Stimulated activated naive CD8-positive, alpha-beta T cell treated with anti-CD3 and anti-CD28 coated beads, Interleukin-15, Interleukin-2, amounts not matched to agents 100 ng/mL and 50 ng/mL, for 24 hours (primary cell): Measurements from ENCODE around the gene ZNF609.
"Not testable (repeated sequence)": the region's sequence is repeated elsewhere in the genome, so short reads cannot be mapped to it uniquely, and the experiment has no call there.

Experiments
- H3K27ac Mint-ChIP-seq: one replicate; pipeline ENCODE4 v1.8.0; 2021; ENCODE audit warnings: mild to moderate bottlenecking, mixed read lengths
- H3K27me3 Mint-ChIP-seq: one replicate; pipeline ENCODE4 v1.8.0; 2021; ENCODE audit warnings: mixed read lengths
- H3K36me3 Mint-ChIP-seq: one replicate; pipeline ENCODE4 v1.8.0; 2021; ENCODE audit warnings: low read depth, mixed read lengths
- H3K4me1 Mint-ChIP-seq: one replicate; pipeline ENCODE4 v1.8.0; 2021; ENCODE audit warnings: low read depth, mixed read lengths
- H3K4me3 Mint-ChIP-seq: one replicate; pipeline ENCODE4 v1.8.0; 2021; ENCODE audit warnings: mild to moderate bottlenecking, mixed read lengths
- H3K9me3 Mint-ChIP-seq: one replicate; pipeline ENCODE4 v1.8.0; 2021; ENCODE audit warnings: mixed read lengths

ZNF609 gene

GRCh38 chr15:64474846-64475245, 14.5 kb downstream of the ZNF609 start:
- Mint-ChIP-seq H3K4me3 (no peak overlapping the region), H3K36me3 (peaks cover 32% of the 10 kb centered on the region), H3K27ac (no peak overlapping the region), H3K9me3 (no peaks in the 10 kb centered on the region), H3K27me3 (no peaks in the 10 kb centered on the region), H3K4me1 (peaks cover 27% of the 10 kb centered on the region)

- no peaks in the 10 kb centered on the region for H3K27me3 Mint-ChIP-seq
- peak overlapping the region; percentile 4 for H3K27ac Mint-ChIP-seq
- H3K9me3 Mint-ChIP-seq = no peaks in the 10 kb centered on the region
- peaks cover 30% of the 10 kb centered on the region for H3K4me1 Mint-ChIP-seq
- peaks cover 30% of the 10 kb centered on the region for H3K36me3 Mint-ChIP-seq
- no peak overlapping the region for H3K4me3 Mint-ChIP-seq
Measured at GRCh38 chr15:64476550-64476949, 16.2 kb downstream of the ZNF609 start.

GRCh38 chr15:64478863-64479262, 18.5 kb downstream of the ZNF609 start:
- Mint-ChIP-seq H3K36me3 (peaks cover 25% of the 10 kb centered on the region), H3K4me1 (peaks cover 33% of the 10 kb centered on the region), H3K27ac (no peak overlapping the region)

GRCh38 chr15:64480891-64481290, 20.5 kb downstream of the ZNF609 start:
- Mint-ChIP-seq H3K4me1 (peaks cover 33% of the 10 kb centered on the region), H3K36me3 (peaks cover 30% of the 10 kb centered on the region), H3K27me3 (no peaks in the 10 kb centered on the region), H3K27ac (no peak overlapping the region), H3K9me3 (no peaks in the 10 kb centered on the region), H3K4me3 (no peak overlapping the region)

More at GRCh38 chr15:64478863-64479262, 18.5 kb downstream of the ZNF609 start:
- H3K27me3 Mint-ChIP-seq = no peaks in the 10 kb centered on the region
- H3K4me3 Mint-ChIP-seq = no peak overlapping the region
- H3K9me3 Mint-ChIP-seq = no peaks in the 10 kb centered on the region

GRCh38 chr15:64483749-64484148, 23.4 kb downstream of the ZNF609 start:
- peaks cover 41% of the 10 kb centered on the region for H3K36me3 Mint-ChIP-seq
- no peak overlapping the region for H3K4me3 Mint-ChIP-seq
- no peaks in the 10 kb centered on the region for H3K27me3 Mint-ChIP-seq
- H3K27ac Mint-ChIP-seq = no peak overlapping the region
- H3K4me1 Mint-ChIP-seq = peaks cover 24% of the 10 kb centered on the region
- no peaks in the 10 kb centered on the region for H3K9me3 Mint-ChIP-seq

- no peak overlapping the region for H3K27ac Mint-ChIP-seq
- no peak overlapping the region for H3K4me3 Mint-ChIP-seq
- no peaks in the 10 kb centered on the region for H3K27me3 Mint-ChIP-seq
- H3K9me3 Mint-ChIP-seq = no peaks in the 10 kb centered on the region
- H3K36me3 Mint-ChIP-seq = peaks cover 39% of the 10 kb centered on the region
- peaks cover 30% of the 10 kb centered on the region for H3K4me1 Mint-ChIP-seq
Measured at GRCh38 chr15:64485796-64486195, 25.4 kb downstream of the ZNF609 start.

GRCh38 chr15:64490598-64491259, 30.4 kb downstream of the ZNF609 start:
- no peaks in the 10 kb centered on the region for H3K9me3 Mint-ChIP-seq
- H3K36me3 Mint-ChIP-seq = peaks cover 33% of the 10 kb centered on the region
- no peak overlapping the region for H3K4me3 Mint-ChIP-seq
- peak overlapping the region; percentile 45 for H3K27ac Mint-ChIP-seq
- H3K27me3 Mint-ChIP-seq = no peaks in the 10 kb centered on the region
- peaks cover 43% of the 10 kb centered on the region for H3K4me1 Mint-ChIP-seq

- peaks cover 32% of the 10 kb centered on the region for H3K36me3 Mint-ChIP-seq
- H3K4me3 Mint-ChIP-seq = no peak overlapping the region
- H3K27ac Mint-ChIP-seq = no peak overlapping the region
- no peaks in the 10 kb centered on the region for H3K27me3 Mint-ChIP-seq
- no peaks in the 10 kb centered on the region for H3K9me3 Mint-ChIP-seq
- peaks cover 48% of the 10 kb centered on the region for H3K4me1 Mint-ChIP-seq
Measured at GRCh38 chr15:64493641-64494040, 33.3 kb downstream of the ZNF609 start.

- Mint-ChIP-seq H3K4me1 (peaks cover 56% of the 10 kb centered on the region), H3K36me3 (peaks cover 47% of the 10 kb centered on the region), H3K27ac (peak overlapping the region; percentile 2)
- not testable (repeated sequence) for H3K27me3 Mint-ChIP-seq, H3K4me3 Mint-ChIP-seq, H3K9me3 Mint-ChIP-seq
Measured at GRCh38 chr15:64495968-64496367, 35.6 kb downstream of the ZNF609 start.

GRCh38 chr15:64500695-64501395, 40.5 kb downstream of the ZNF609 start:
- Mint-ChIP-seq H3K27me3 (no peaks in the 10 kb centered on the region), H3K4me1 (peaks cover 79% of the 10 kb centered on the region), H3K36me3 (peaks cover 68% of the 10 kb centered on the region), H3K9me3 (no peaks in the 10 kb centered on the region), H3K4me3 (no peak overlapping the region), H3K27ac (no peak overlapping the region)

- H3K4me3 Mint-ChIP-seq = no peak overlapping the region
- peaks cover 74% of the 10 kb centered on the region for H3K4me1 Mint-ChIP-seq
- H3K9me3 Mint-ChIP-seq = no peaks in the 10 kb centered on the region
- no peak overlapping the region for H3K27ac Mint-ChIP-seq
- H3K36me3 Mint-ChIP-seq = peaks cover 63% of the 10 kb centered on the region
- no peaks in the 10 kb centered on the region for H3K27me3 Mint-ChIP-seq
Measured at GRCh38 chr15:64501396-64501715, 41.0 kb downstream of the ZNF609 start.

- H3K4me3 Mint-ChIP-seq = no peak overlapping the region
- no peaks in the 10 kb centered on the region for H3K9me3 Mint-ChIP-seq
- H3K27me3 Mint-ChIP-seq = no peaks in the 10 kb centered on the region
- peak overlapping the region; percentile 87 for H3K27ac Mint-ChIP-seq
- peaks cover 75% of the 10 kb centered on the region for H3K4me1 Mint-ChIP-seq
- H3K36me3 Mint-ChIP-seq = peaks cover 58% of the 10 kb centered on the region
Measured at GRCh38 chr15:64502151-64502550, 41.8 kb downstream of the ZNF609 start.

GRCh38 chr15:64502551-64502950, 42.2 kb downstream of the ZNF609 start:
- Mint-ChIP-seq H3K27ac (peak overlapping the region; percentile 87), H3K4me1 (peaks cover 76% of the 10 kb centered on the region), H3K4me3 (no peak overlapping the region), H3K36me3 (peaks cover 58% of the 10 kb centered on the region), H3K27me3 (no peaks in the 10 kb centered on the region), H3K9me3 (no peaks in the 10 kb centered on the region)

GRCh38 chr15:64503197-64503596, 42.8 kb downstream of the ZNF609 start:
- peak overlapping the region; percentile 24 for H3K4me3 Mint-ChIP-seq
- H3K27ac Mint-ChIP-seq = peak overlapping the region; percentile 87
- H3K27me3 Mint-ChIP-seq = no peaks in the 10 kb centered on the region
- H3K4me1 Mint-ChIP-seq = peaks cover 83% of the 10 kb centered on the region
- peaks cover 63% of the 10 kb centered on the region for H3K36me3 Mint-ChIP-seq
- H3K9me3 Mint-ChIP-seq = no peaks in the 10 kb centered on the region

- Mint-ChIP-seq H3K36me3 (peaks cover 64% of the 10 kb centered on the region), H3K9me3 (no peaks in the 10 kb centered on the region), H3K27ac (peak overlapping the region; percentile 87), H3K4me1 (peaks cover 85% of the 10 kb centered on the region), H3K4me3 (peak overlapping the region; percentile 24), H3K27me3 (no peaks in the 10 kb centered on the region)
Measured at GRCh38 chr15:64503640-64504039, 43.3 kb downstream of the ZNF609 start.
